HepG2 (cell line): ENCODE data around the gene TPD52L2. TPM values are rescaled to one million over a fixed set of nuclear protein-coding genes. Genes with fewer than 3 reads are reported as not detected.

Source experiments
- ELK4 ChIP-seq: sonication (generic); formaldehyde crosslinking; IDR thresholded peaks from 2 replicates; pipeline ENCODE4 v1.9.0; 2021; ENCODE audit warnings: missing genetic modification reagents, borderline replicate concordance
- GATAD1 ChIP-seq: IDR thresholded peaks from 2 replicates; pipeline ENCODE4 v1.6.1; 2016; ENCODE audit warnings: missing genetic modification reagents, missing compliant biosample characterization
- GFI1 ChIP-seq: sonication (generic); formaldehyde crosslinking; IDR thresholded peaks from 2 replicates; pipeline ENCODE4 v1.5.0; 2020; ENCODE audit warnings: missing genetic modification reagents, mild to moderate bottlenecking, borderline replicate concordance
- KMT2B ChIP-seq: IDR thresholded peaks from 2 replicates; pipeline ENCODE4 v1.6.1; 2016; ENCODE audit warnings: missing genetic modification reagents, missing compliant biosample characterization
- MAF1 ChIP-seq: sonication (generic); formaldehyde crosslinking; IDR thresholded peaks from 2 replicates; pipeline ENCODE4 v1.5.0; 2020; ENCODE audit warnings: missing genetic modification reagents, borderline replicate concordance
- MBNL3 ChIP-seq: fragments of 250-450 bp; sonication (Bioruptor Pico); conservative IDR thresholded peaks from 2 replicates; pipeline ENCODE4 v1.8.0; 2022; ENCODE audit warnings: mild to moderate bottlenecking, inconsistent platforms
- NFE2L2 ChIP-seq: fragments of 150-350 bp; IDR thresholded peaks from 2 replicates; pipeline ENCODE4 v1.6.1; 2014; ENCODE audit warnings: low read length
- NFKBIZ ChIP-seq: IDR thresholded peaks from 2 replicates; pipeline ENCODE4 v1.6.1; 2018; ENCODE audit warnings: missing genetic modification reagents, missing compliant biosample characterization
- ONECUT2 ChIP-seq: sonication (generic); formaldehyde crosslinking; IDR thresholded peaks from 2 replicates; pipeline ENCODE4 v1.4.0; 2020; ENCODE audit warnings: missing genetic modification reagents
- PAX8 ChIP-seq: sonication (generic); formaldehyde crosslinking; IDR thresholded peaks from 2 replicates; pipeline ENCODE4 v1.8.0; 2022; ENCODE audit warnings: mild to moderate bottlenecking, missing genetic modification reagents, borderline replicate concordance
- PAXIP1 ChIP-seq: sonication (generic); formaldehyde crosslinking; conservative IDR thresholded peaks from 2 replicates; pipeline ENCODE4 v1.4.0; 2020; ENCODE audit warnings: mild to moderate bottlenecking, missing genetic modification reagents, moderate library complexity
- TOPORS ChIP-seq: sonication (generic); formaldehyde crosslinking; IDR thresholded peaks from 2 replicates; pipeline ENCODE4 v1.8.0; 2023; ENCODE audit warnings: mild to moderate bottlenecking, missing genetic modification reagents
- XBP1 ChIP-seq: sonication (generic); formaldehyde crosslinking; IDR thresholded peaks from 2 replicates; pipeline ENCODE4 v1.5.0; 2020; ENCODE audit warnings: missing genetic modification reagents
- ZBED4 ChIP-seq: sonication (generic); formaldehyde crosslinking; IDR thresholded peaks from 2 replicates; pipeline ENCODE4 v1.4.0; 2020; ENCODE audit warnings: missing genetic modification reagents, borderline replicate concordance
- ZNF280D ChIP-seq: sonication (generic); formaldehyde crosslinking; IDR thresholded peaks from 2 replicates; pipeline ENCODE4 v1.5.1; 2020; ENCODE audit warnings: mild to moderate bottlenecking, missing genetic modification reagents
- ZNF44 ChIP-seq: sonication (generic); formaldehyde crosslinking; IDR thresholded peaks from 2 replicates; pipeline ENCODE4 v1.5.1; 2020; ENCODE audit warnings: mild to moderate bottlenecking, missing genetic modification reagents
- ZNF598 ChIP-seq: sonication (generic); formaldehyde crosslinking; IDR thresholded peaks from 2 replicates; pipeline ENCODE4 v1.5.1; 2020; ENCODE audit warnings: mild to moderate bottlenecking, missing genetic modification reagents, borderline replicate concordance
- ZNF740 ChIP-seq: sonication (generic); formaldehyde crosslinking; IDR thresholded peaks from 2 replicates; pipeline ENCODE4 v1.4.0; 2020; ENCODE audit warnings: missing genetic modification reagents
- polyA plus RNA-seq, 8 experiments: library from polyadenylated mRNA; depleted of rRNA in 3 of 8; stranded (reverse) in 7 of 8; unstranded in 1 of 8; fragments of >200 nt; fragmentation: Illumina TruSeq in 4 of 8; extraction: Trizol in 4 of 8; gene quantifications; 2 replicates each; pipeline versions ENCODE4 v1.2.1 to v1.2.3, GENCODE V29; 2011 to 2016; ENCODE audit warnings: low read depth in 4 of 8, missing spikeins in 1 of 8, mixed read lengths in 1 of 8; ENCODE audit not compliant: insufficient read depth in 1 of 8
- total RNA-seq, 5 experiments: library from RNA; depleted of rRNA; stranded (reverse); fragments of >200 nt; fragmentation: Illumina TruSeq; extraction: Trizol; gene quantifications; 2 replicates each; pipeline ENCODE4 v1.2.3, GENCODE V29; 2016; ENCODE audit warnings: low read depth in 1 of 5

TPD52L2 gene
- total and polyA plus RNA-seq, 2 of the 13 experiments (the other 11 are each of a cell fraction or from before 2014, with no cell fraction given), result 156 to 184 TPM

GRCh38 chr20:63864545-63864977 is 509 bp upstream of the TPD52L2 start (continued):
- TF ChIP-seq TOPORS (CRISPR knock-in tag), result no peak
- peak; percentile 8; the same call in 1 of the 2 replicates for TF ChIP-seq GFI1 (CRISPR knock-in tag)
- no peak for TF ChIP-seq ZNF280D (CRISPR knock-in tag)
- peak; percentile 52 for TF ChIP-seq ZNF598 (CRISPR knock-in tag)
- TF ChIP-seq MAF1 (CRISPR knock-in tag), result peak; percentile 55; the same call in 1 of the 2 replicates
- TF ChIP-seq GATAD1 (CRISPR knock-in tag), result no peak
- TF ChIP-seq ELK4 (CRISPR knock-in tag), result 0 out of 2 replicates have a peak, but pooled peaks have one; percentile 8
- TF ChIP-seq ONECUT2 (CRISPR knock-in tag), result no peak
- peak; percentile 20; the same call in 1 of the 2 replicates for TF ChIP-seq ZBED4 (CRISPR knock-in tag)
- peak; percentile 83; the same call in 1 of the 2 replicates for TF ChIP-seq XBP1 (CRISPR knock-in tag)
- TF ChIP-seq ZNF44 (CRISPR knock-in tag), result peak; percentile 80
- TF ChIP-seq PAXIP1 (CRISPR knock-in tag), result no peak; the same call in 1 of the 2 replicates
- no peak for TF ChIP-seq MBNL3
- TF ChIP-seq KMT2B, result no peak
- TF ChIP-seq PAX8 (CRISPR knock-in tag), result peak; percentile 21; the same call in 1 of the 2 replicates
- no peak for TF ChIP-seq NFE2L2
- TF ChIP-seq ZNF740 (CRISPR knock-in tag), result 0 out of 2 replicates have a peak, but pooled peaks have one; percentile 17
- no peak for TF ChIP-seq NFKBIZ (CRISPR knock-in tag)
